ENCODE data around the gene EIPR1. TPM values are rescaled to one million over a fixed set of nuclear protein-coding genes. Genes with fewer than 3 reads are reported as not detected.

EIPR1 gene
- total RNA-seq, 4 donors from 2014 or later: 13.1 to 41.0 (median 27.4) TPM

- WGBS, 2 donors (ENCODE audit: low coverage in 1 of 2): 81% methylated on average over 2 of the region's 2 CpGs; no CpG with 5 or more reads in 1 of the 2 donors
- Histone ChIP-seq H3K27ac (no peak overlapping the region), H3K4me1 (peaks cover 0 to 12% (median 0%) of the 10 kb centered on the region in 4 donors), H3K27me3 (no peaks in the 10 kb centered on the region), H3K9me3 (peaks cover 15 to 18% of the 10 kb centered on the region in 2 donors), H3K4me3 (no peak overlapping the region), H3K36me3 (peaks cover 0 to 9% (median 0%) of the 10 kb centered on the region in 4 donors)
- no peak for DNase-seq
- intact Hi-C loops (cut with DNase I; ENCODE audit: low total_unique reads) (no loop called here), in situ Hi-C loops (cut with MboI; ENCODE audit: low pct_ligation_motif_present in 1 of 4, low pct_unique_long_range_greater_than_20kb in 1 of 4, low sequenced_read_pairs in 3 of 4) (no loop called here)
- TF ChIP-seq EP300 (IDR thresholded peaks at IDR 0.05; ENCODE audit: low read depth): no peak
- TF ChIP-seq POLR2AphosphoS5 (IDR thresholded peaks at IDR 0.05): no peak
- TF ChIP-seq POLR2A (IDR thresholded peaks at IDR 0.05): no peak
- TF ChIP-seq, protein P1, sequence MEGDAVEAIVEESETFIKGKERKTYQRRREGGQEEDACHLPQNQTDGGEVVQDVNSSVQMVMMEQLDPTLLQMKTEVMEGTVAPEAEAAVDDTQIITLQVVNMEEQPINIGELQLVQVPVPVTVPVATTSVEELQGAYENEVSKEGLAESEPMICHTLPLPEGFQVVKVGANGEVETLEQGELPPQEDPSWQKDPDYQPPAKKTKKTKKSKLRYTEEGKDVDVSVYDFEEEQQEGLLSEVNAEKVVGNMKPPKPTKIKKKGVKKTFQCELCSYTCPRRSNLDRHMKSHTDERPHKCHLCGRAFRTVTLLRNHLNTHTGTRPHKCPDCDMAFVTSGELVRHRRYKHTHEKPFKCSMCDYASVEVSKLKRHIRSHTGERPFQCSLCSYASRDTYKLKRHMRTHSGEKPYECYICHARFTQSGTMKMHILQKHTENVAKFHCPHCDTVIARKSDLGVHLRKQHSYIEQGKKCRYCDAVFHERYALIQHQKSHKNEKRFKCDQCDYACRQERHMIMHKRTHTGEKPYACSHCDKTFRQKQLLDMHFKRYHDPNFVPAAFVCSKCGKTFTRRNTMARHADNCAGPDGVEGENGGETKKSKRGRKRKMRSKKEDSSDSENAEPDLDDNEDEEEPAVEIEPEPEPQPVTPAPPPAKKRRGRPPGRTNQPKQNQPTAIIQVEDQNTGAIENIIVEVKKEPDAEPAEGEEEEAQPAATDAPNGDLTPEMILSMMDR (IDR thresholded peaks at IDR 0.05): no peak
These were observed 128.1 kb downstream of the EIPR1 start for GRCh38 chr2:3249476-3249962.

DNA sequence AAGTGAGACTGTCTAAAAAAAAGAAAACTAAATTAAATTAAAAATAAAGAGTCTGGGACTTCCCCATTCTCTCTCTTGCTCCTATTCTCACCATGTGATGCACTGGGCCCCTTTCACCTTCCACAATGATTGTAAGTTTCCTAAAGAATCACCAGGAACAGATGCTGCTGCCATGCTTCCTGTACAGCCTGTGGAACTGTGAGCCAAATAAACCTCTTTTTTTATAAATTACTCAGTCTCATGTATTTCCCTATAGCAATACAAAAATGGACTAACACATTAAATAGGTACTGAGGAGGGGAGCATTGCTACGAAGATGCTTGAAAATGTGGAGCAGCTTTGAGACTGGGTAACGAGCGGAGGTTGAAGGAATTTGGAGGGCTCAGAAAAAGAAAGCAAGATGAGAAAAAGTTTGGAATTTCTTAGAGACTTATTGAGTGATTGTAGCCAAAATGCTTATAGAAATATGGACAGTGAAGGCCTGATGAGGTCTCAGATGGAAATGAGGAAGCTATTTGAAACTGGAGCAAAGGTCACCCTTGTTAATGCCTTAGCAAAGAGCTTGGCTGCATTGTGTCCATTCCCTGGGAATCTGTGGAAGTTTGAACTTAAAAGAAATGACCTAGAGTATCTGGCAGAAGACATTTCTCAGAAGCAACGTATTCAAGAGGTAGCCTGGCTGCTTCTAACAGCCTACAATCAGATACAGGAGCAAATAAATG is 128.7 kb downstream of the EIPR1 start:
- in situ Hi-C loops (cut with MboI; ENCODE audit: low pct_ligation_motif_present in 1 of 4, low pct_unique_long_range_greater_than_20kb in 1 of 4, low sequenced_read_pairs in 3 of 4): no loop called here
- Histone ChIP-seq H3K4me1 (peaks cover 0 to 12% (median 0%) of the 10 kb centered on the region in 4 donors), H3K9me3 (peaks cover 15 to 18% of the 10 kb centered on the region in 2 donors), H3K36me3 (peaks cover 0 to 9% (median 0%) of the 10 kb centered on the region in 4 donors), H3K27ac (no peak overlapping the region), H3K4me3 (no peak overlapping the region), H3K27me3 (no peaks in the 10 kb centered on the region)
- 95 to 100% methylated on average over 4 of the region's 4 CpGs for WGBS, 2 donors (ENCODE audit: low coverage in 1 of 2)
- TF ChIP-seq, protein P1 (IDR thresholded peaks at IDR 0.05): no peak
- no peak for TF ChIP-seq EP300 (IDR thresholded peaks at IDR 0.05; ENCODE audit: low read depth)
- TF ChIP-seq POLR2A (IDR thresholded peaks at IDR 0.05): no peak
- TF ChIP-seq POLR2AphosphoS5 (IDR thresholded peaks at IDR 0.05): no peak
- DNase-seq: no peak
- intact Hi-C loops (cut with DNase I; ENCODE audit: low total_unique reads): no loop called here

GRCh38 chr2:3246928-3247714 is 130.5 kb downstream of the EIPR1 start:
- in situ Hi-C loops (cut with MboI; ENCODE audit: low pct_ligation_motif_present in 1 of 4, low pct_unique_long_range_greater_than_20kb in 1 of 4, low sequenced_read_pairs in 3 of 4) (no loop called here), intact Hi-C loops (cut with DNase I; ENCODE audit: low total_unique reads) (no loop called here)
- H3K27ac ChIP-seq: no peak overlapping the region
- DNase-seq: no peak
- H3K9me3 ChIP-seq: peaks cover 15 to 18% of the 10 kb centered on the region in 2 donors
- 66 to 75% methylated on average over 7 to 10 of the region's 13 CpGs for WGBS, 2 donors (ENCODE audit: low coverage in 1 of 2)
- TF ChIP-seq, protein P1 (IDR thresholded peaks at IDR 0.05): no peak
- no peak for TF ChIP-seq POLR2AphosphoS5 (IDR thresholded peaks at IDR 0.05)
- no peak for TF ChIP-seq POLR2A (IDR thresholded peaks at IDR 0.05)
- TF ChIP-seq EP300 (IDR thresholded peaks at IDR 0.05; ENCODE audit: low read depth): no peak
- H3K36me3 ChIP-seq: peaks cover 0 to 9% (median 0%) of the 10 kb centered on the region in 4 donors
- H3K27me3 ChIP-seq: no peaks in the 10 kb centered on the region
- peaks cover 0 to 4% (median 0%) of the 10 kb centered on the region in 4 donors for H3K4me1 ChIP-seq
- no peak overlapping the region for H3K4me3 ChIP-seq

GRCh38 chr2:3246406-3246805 is 131.2 kb downstream of the EIPR1 start:
- Histone ChIP-seq H3K36me3 (peaks cover 0 to 9% (median 0%) of the 10 kb centered on the region in 4 donors), H3K4me3 (no peak overlapping the region), H3K9me3 (peaks cover 15 to 18% of the 10 kb centered on the region in 2 donors), H3K4me1 (peaks cover 0 to 4% (median 0%) of the 10 kb centered on the region in 4 donors), H3K27ac (no peak overlapping the region), H3K27me3 (no peaks in the 10 kb centered on the region)
- WGBS, 2 donors (ENCODE audit: low coverage in 1 of 2): 78 to 83% methylated on average over 1 to 5 of the region's 6 CpGs
- TF ChIP-seq POLR2A (IDR thresholded peaks at IDR 0.05) (no peak), POLR2AphosphoS5 (IDR thresholded peaks at IDR 0.05) (no peak), EP300 (IDR thresholded peaks at IDR 0.05; ENCODE audit: low read depth) (no peak)
- TF ChIP-seq, protein P1 (IDR thresholded peaks at IDR 0.05): no peak
- no peak for DNase-seq
- in situ Hi-C loops (cut with MboI; ENCODE audit: low pct_ligation_motif_present in 1 of 4, low pct_unique_long_range_greater_than_20kb in 1 of 4, low sequenced_read_pairs in 3 of 4): no loop called here
- intact Hi-C loops (cut with DNase I; ENCODE audit: low total_unique reads): no loop called here
